Measurements from ENCODE around the gene ICE2. TPM values are rescaled to one million over a fixed set of nuclear protein-coding genes. Genes with fewer than 3 reads are reported as not detected.

The ICE2 gene
- total RNA-seq, 1 donor from 2014 or later: 22.9 TPM

DNA sequence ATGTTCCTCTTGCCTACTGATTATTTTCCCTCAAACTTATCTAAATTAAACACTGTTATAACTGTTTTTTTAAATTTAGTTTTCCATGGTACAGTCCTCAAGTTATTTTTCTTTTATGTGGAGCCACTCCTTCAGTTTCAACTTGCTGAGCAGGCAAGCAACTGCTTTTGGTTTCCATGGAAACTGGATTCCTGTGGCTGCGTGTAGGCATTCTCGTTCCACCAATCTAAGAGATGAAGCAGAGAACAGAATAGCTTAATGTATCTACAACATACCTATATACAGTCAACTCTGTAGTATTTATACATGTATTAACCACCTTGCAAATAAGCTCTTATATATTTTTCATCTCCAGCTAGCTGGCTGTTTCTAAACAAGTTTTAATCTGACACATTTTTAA, 55.4 kb downstream of the ICE2 start:
- H3K4me1 ChIP-seq: peaks cover 4% of the 10 kb centered on the region
- H3K36me3 ChIP-seq: peaks cover 18% of the 10 kb centered on the region
- no peak for DNase-seq
- no peak overlapping the region for H3K4me3 ChIP-seq
- intact Hi-C loops (cut with micrococcal nuclease): no loop called here
- no peaks in the 10 kb centered on the region for H3K27me3 ChIP-seq (ENCODE audit: low read depth)
- H3K27ac ChIP-seq (replicated peaks): no peak overlapping the region
- H3K9me3 ChIP-seq (replicated peaks): no peaks in the 10 kb centered on the region
- TF ChIP-seq, protein P1, sequence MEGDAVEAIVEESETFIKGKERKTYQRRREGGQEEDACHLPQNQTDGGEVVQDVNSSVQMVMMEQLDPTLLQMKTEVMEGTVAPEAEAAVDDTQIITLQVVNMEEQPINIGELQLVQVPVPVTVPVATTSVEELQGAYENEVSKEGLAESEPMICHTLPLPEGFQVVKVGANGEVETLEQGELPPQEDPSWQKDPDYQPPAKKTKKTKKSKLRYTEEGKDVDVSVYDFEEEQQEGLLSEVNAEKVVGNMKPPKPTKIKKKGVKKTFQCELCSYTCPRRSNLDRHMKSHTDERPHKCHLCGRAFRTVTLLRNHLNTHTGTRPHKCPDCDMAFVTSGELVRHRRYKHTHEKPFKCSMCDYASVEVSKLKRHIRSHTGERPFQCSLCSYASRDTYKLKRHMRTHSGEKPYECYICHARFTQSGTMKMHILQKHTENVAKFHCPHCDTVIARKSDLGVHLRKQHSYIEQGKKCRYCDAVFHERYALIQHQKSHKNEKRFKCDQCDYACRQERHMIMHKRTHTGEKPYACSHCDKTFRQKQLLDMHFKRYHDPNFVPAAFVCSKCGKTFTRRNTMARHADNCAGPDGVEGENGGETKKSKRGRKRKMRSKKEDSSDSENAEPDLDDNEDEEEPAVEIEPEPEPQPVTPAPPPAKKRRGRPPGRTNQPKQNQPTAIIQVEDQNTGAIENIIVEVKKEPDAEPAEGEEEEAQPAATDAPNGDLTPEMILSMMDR (IDR thresholded peaks at IDR 0.05; ENCODE audit: borderline replicate concordance): no peak

DNA sequence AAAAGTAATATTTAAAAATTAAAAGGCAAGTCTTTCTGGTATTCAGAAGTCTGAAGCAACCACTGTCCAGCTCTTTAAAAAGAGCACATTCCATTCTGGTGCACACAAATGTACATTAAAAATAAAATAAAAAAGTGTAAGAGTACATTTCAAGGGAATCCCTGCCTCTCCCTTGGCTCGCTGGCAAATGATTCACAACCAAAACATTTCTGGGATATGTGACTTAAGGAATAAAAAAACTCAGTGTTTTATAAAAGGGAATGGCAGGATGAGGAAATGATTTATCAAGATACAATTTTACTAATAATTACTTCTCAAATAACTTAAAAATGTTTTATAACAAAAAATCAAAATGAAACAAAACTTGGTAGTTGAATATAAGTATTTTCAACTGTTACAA, 57.4 kb downstream of the ICE2 start:
- no peak overlapping the region for H3K27ac ChIP-seq (replicated peaks)

GRCh38 chr15:60420203-60420716, 58.7 kb downstream of the ICE2 start:
- H3K36me3 ChIP-seq: peaks cover 7% of the 10 kb centered on the region
- intact Hi-C loops (cut with micrococcal nuclease): no loop called here
- DNase-seq: no peak
- no peak overlapping the region for H3K27ac ChIP-seq (replicated peaks)
- no peaks in the 10 kb centered on the region for H3K27me3 ChIP-seq (ENCODE audit: low read depth)
- TF ChIP-seq, protein P1 (IDR thresholded peaks at IDR 0.05; ENCODE audit: borderline replicate concordance): no peak
- H3K4me1 ChIP-seq: peaks cover 4% of the 10 kb centered on the region
- no peak overlapping the region for H3K4me3 ChIP-seq
- no peaks in the 10 kb centered on the region for H3K9me3 ChIP-seq (replicated peaks)

More for the DNA sequence above, 57.4 kb downstream of the ICE2 start:
- DNase-seq: no peak
- intact Hi-C loops (cut with micrococcal nuclease): no loop called here
- TF ChIP-seq, protein P1 (IDR thresholded peaks at IDR 0.05; ENCODE audit: borderline replicate concordance): no peak
- Histone ChIP-seq H3K4me1 (peaks cover 4% of the 10 kb centered on the region), H3K9me3 (replicated peaks) (no peaks in the 10 kb centered on the region), H3K4me3 (no peak overlapping the region), H3K27me3 (ENCODE audit: low read depth) (no peaks in the 10 kb centered on the region), H3K36me3 (peaks cover 11% of the 10 kb centered on the region)

- Histone ChIP-seq H3K4me1 (peaks cover 4% of the 10 kb centered on the region), H3K36me3 (peaks cover 7% of the 10 kb centered on the region), H3K27me3 (ENCODE audit: low read depth) (no peaks in the 10 kb centered on the region), H3K9me3 (replicated peaks) (no peaks in the 10 kb centered on the region), H3K4me3 (no peak overlapping the region), H3K27ac (replicated peaks) (no peak overlapping the region)
- intact Hi-C loops (cut with micrococcal nuclease): no loop called here
- DNase-seq: no peak
- TF ChIP-seq, protein P1 (IDR thresholded peaks at IDR 0.05; ENCODE audit: borderline replicate concordance): no peak
These were observed 59.2 kb downstream of the ICE2 start for GRCh38 chr15:60419753-60420152.

- Histone ChIP-seq H3K4me3 (no peak overlapping the region), H3K27me3 (ENCODE audit: low read depth) (no peaks in the 10 kb centered on the region), H3K9me3 (replicated peaks) (no peaks in the 10 kb centered on the region), H3K27ac (replicated peaks) (no peak overlapping the region), H3K36me3 (peaks cover 7% of the 10 kb centered on the region), H3K4me1 (peaks cover 4% of the 10 kb centered on the region)
- no peak for DNase-seq
- TF ChIP-seq, protein P1 (IDR thresholded peaks at IDR 0.05; ENCODE audit: borderline replicate concordance): no peak
- intact Hi-C loops (cut with micrococcal nuclease): no loop called here
These were observed 60.8 kb downstream of the ICE2 start for GRCh38 chr15:60418096-60418495.
